Activated T-helper 2 cell treated with anti-CD3 and anti-CD28 coated beads, Interferon-gamma antibody, Interleukin-2, Interleukin-4, amounts not matched to agents 10 μg/mL and 5 μg/mL and 100 μg/mL, durations not matched to agents 14 hours and 24 hours and 36 hours (primary cell): Measurements from ENCODE around the gene CNOT8. TPM values are rescaled to one million over a fixed set of nuclear protein-coding genes. Genes with fewer than 3 reads are reported as not detected.
"Not testable (repeated sequence)": the region's sequence is repeated elsewhere in the genome, so short reads cannot be mapped to it uniquely, and the experiment has no call there.

Experiments
- DNase-seq: peaks from one replicate; pipeline ENCODE4 v3.0.0; 2021; ENCODE audit warnings: low spot score
- H3K27ac Mint-ChIP-seq: one replicate; pipeline ENCODE4 v1.8.0; 2021; ENCODE audit warnings: mixed read lengths
- H3K27me3 Mint-ChIP-seq: one replicate; pipeline ENCODE4 v1.8.0; 2021; ENCODE audit warnings: low read depth, mixed read lengths
- H3K36me3 Mint-ChIP-seq: one replicate; pipeline ENCODE4 v1.8.0; 2021; ENCODE audit warnings: low read depth, mixed read lengths
- H3K4me1 Mint-ChIP-seq: one replicate; pipeline ENCODE4 v1.8.0; 2021; ENCODE audit warnings: low read depth, mixed read lengths
- H3K4me3 Mint-ChIP-seq: one replicate; pipeline ENCODE4 v1.8.0; 2021; ENCODE audit warnings: low read depth, mild to moderate bottlenecking, moderate library complexity, mixed read lengths
- H3K9me3 Mint-ChIP-seq: one replicate; pipeline ENCODE4 v1.8.0; 2021; ENCODE audit warnings: mixed read lengths
- intact Hi-C: fragments of 100-400 bp; cut with micrococcal nuclease; formaldehyde crosslinking; loops from one replicate; pipeline ENCODE4 v1.15.1; 2023
- total RNA-seq: library from RNA; stranded (reverse); gene quantifications from 2 replicates; pipeline ENCODE4 v1.2.3, GENCODE V29; 2022

The CNOT8 gene
- total RNA-seq, 1 donor from 2014 or later: 60.2 TPM

DNA sequence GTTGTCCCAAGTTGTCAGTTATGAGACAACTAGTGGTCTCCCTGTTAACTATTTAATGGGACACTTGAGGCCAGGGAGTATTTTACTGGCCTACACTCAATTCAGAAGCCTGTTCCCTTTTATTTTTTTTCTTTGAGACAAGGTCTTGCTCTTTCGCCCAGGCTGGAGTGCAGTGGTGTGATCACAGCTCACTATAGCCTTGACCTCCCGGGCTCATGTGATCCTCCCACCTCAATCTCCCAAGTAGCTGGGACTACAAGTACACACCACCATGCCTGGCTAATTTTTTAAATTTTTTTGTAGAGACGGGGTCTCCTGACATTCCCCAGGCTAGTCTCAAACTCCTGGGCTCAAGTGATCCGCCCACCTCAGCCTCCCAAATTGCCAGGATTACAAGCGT lies 35.5 kb upstream of the CNOT8 start:
- intact Hi-C loops, H3K27ac Mint-ChIP-seq, H3K4me3 Mint-ChIP-seq, H3K9me3 Mint-ChIP-seq, DNase-seq, H3K27me3 Mint-ChIP-seq, H3K4me1 Mint-ChIP-seq: not testable (repeated sequence)
- peaks cover 28% of the 10 kb centered on the region for H3K36me3 Mint-ChIP-seq

DNA sequence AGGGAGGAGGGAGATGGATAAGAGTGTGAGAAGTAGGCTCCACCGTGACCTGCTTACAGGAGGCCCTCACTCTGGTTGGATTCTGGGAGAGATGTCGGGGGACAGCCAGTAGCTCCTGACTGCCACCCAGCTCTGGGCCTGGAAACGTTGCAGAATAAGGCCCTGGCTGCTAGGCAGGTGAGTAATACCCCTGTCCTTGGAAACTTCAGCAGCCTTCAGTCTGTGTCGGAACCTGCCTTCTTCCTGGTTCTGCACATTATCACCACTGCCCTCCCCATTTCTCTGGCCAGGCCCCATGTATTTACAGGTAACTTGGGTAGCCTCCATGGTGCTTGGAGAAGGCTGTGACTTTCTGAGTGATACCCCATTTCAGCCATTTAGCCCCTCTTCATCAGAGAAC lies 34.8 kb upstream of the CNOT8 start:
- no peaks in the 10 kb centered on the region for H3K27me3 Mint-ChIP-seq
- H3K36me3 Mint-ChIP-seq: peaks cover 29% of the 10 kb centered on the region
- H3K4me1 Mint-ChIP-seq: peaks cover 12% of the 10 kb centered on the region
- no peak overlapping the region for H3K4me3 Mint-ChIP-seq
- DNase-seq: no peak
- no peak overlapping the region for H3K27ac Mint-ChIP-seq
- intact Hi-C loops: no loop called here
- no peaks in the 10 kb centered on the region for H3K9me3 Mint-ChIP-seq

- H3K9me3 Mint-ChIP-seq: no peaks in the 10 kb centered on the region
- intact Hi-C loops: no loop called here
- DNase-seq: no peak
- H3K27me3 Mint-ChIP-seq: no peaks in the 10 kb centered on the region
- peaks cover 26% of the 10 kb centered on the region for H3K36me3 Mint-ChIP-seq
- H3K27ac Mint-ChIP-seq: no peak overlapping the region
- peaks cover 10% of the 10 kb centered on the region for H3K4me1 Mint-ChIP-seq
- no peak overlapping the region for H3K4me3 Mint-ChIP-seq
Measured at GRCh38 chr5:154824070-154824469, 34.4 kb upstream of the CNOT8 start.

DNA sequence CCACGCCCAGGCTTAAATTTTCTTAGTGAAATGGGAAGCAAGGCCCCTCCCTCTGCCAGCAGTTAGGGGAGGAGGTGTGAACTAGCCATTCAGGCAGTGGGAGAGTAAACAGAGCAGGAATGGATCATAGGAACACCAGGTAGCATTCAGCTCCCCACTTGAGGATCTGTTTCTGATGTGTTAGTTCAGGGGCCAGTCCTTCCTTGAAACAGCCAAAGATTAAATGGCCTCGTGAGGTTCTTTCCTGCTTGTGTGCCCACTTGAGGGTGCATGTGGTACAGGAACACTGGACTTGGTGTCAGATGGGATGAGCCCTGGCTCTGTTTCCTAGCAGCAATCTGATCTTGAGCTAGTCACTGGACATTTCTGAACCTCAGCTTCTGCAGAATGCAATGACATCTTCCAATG lies 29.2 kb upstream of the CNOT8 start:
- Mint-ChIP-seq H3K27ac (peak overlapping the region; percentile 61), H3K9me3 (no peaks in the 10 kb centered on the region), H3K4me1 (peaks cover 25% of the 10 kb centered on the region), H3K36me3 (peaks cover 25% of the 10 kb centered on the region), H3K4me3 (no peak overlapping the region), H3K27me3 (no peaks in the 10 kb centered on the region)
- intact Hi-C loops: no loop called here
- DNase-seq: no peak

GRCh38 chr5:154829589-154830218 lies 28.7 kb upstream of the CNOT8 start:
- peak overlapping the region; percentile 61 for H3K27ac Mint-ChIP-seq
- no peak overlapping the region for H3K4me3 Mint-ChIP-seq
- peaks cover 25% of the 10 kb centered on the region for H3K4me1 Mint-ChIP-seq
- H3K9me3 Mint-ChIP-seq: no peaks in the 10 kb centered on the region
- peak; percentile 14 for DNase-seq
- H3K36me3 Mint-ChIP-seq: peaks cover 25% of the 10 kb centered on the region
- intact Hi-C loops: no loop called here
- H3K27me3 Mint-ChIP-seq: no peaks in the 10 kb centered on the region

DNA sequence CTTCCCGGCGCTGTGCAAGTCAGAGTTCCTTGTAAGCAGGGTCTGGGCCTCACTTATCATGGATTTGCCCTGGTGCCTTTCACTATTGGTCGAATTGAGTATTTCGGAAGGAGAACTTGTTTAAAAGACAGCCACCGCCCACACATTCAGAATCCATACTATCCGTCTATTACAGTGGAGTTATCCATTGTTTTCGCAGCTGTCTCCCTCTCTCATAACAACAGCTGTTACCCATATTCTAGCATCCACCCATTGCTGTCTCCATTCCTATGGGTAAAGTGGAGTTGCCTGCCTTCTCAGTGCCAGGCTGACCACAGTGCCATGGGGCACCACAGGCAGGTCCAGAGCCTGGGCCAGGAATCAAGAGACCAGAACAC lies 28.2 kb upstream of the CNOT8 start:
- DNase-seq: no peak
- intact Hi-C loops: no loop called here

DNA sequence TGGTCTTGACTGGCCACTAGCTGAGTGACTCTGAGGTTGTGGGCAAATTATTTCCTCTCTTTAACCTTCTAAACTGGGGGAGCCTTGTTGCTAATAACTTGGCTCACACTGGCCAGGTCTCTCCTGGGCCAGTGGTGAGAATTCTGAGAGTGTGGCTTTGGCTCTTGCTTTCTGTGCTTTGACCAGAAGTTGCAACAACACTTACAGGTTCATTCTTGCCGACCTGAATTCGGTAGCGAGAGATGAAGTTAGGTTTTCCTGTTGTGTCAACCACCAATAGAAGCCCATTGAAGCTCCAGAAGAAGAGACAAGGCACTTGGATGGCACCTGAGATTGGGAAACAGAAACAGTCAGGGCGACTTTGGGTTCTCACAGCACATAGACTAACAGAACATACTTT lies 27.8 kb upstream of the CNOT8 start:
- Mint-ChIP-seq H3K36me3 (peaks cover 24% of the 10 kb centered on the region), H3K27ac (peak overlapping the region; percentile 61), H3K9me3 (no peaks in the 10 kb centered on the region), H3K4me1 (peaks cover 25% of the 10 kb centered on the region), H3K27me3 (no peaks in the 10 kb centered on the region), H3K4me3 (no peak overlapping the region)
- intact Hi-C loops: no loop called here
- DNase-seq: no peak

More for the DNA sequence above, 28.2 kb upstream of the CNOT8 start:
- H3K36me3 Mint-ChIP-seq: peaks cover 25% of the 10 kb centered on the region
- peak overlapping the region; percentile 61 for H3K27ac Mint-ChIP-seq
- H3K9me3 Mint-ChIP-seq: no peaks in the 10 kb centered on the region
- H3K4me1 Mint-ChIP-seq: peaks cover 25% of the 10 kb centered on the region
- no peaks in the 10 kb centered on the region for H3K27me3 Mint-ChIP-seq
- H3K4me3 Mint-ChIP-seq: no peak overlapping the region

DNA sequence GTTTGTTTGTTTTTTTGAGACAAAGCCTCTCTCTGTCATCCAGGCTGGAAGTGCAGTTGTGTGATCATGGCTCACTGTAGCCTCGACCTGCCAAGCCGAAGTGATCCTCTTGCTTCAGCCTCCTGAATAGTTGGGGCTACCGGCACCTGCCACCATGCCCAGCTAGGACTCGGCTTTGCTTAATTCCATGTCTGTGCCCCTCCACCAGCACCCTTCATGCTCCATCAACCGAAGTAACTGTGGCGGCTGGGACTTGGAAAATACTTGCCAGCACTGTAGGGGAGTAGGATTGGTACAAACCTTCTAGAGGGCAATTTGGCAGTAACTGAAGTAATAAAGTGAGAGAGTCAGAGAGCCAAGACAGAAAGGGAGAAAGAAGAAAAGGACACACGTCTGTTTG lies 27.0 kb upstream of the CNOT8 start:
- peaks cover 23% of the 10 kb centered on the region for H3K4me1 Mint-ChIP-seq
- H3K27ac Mint-ChIP-seq: no peak overlapping the region
- intact Hi-C loops: no loop called here
- DNase-seq: no peak
- no peak overlapping the region for H3K4me3 Mint-ChIP-seq
- H3K9me3 Mint-ChIP-seq: no peaks in the 10 kb centered on the region
- no peaks in the 10 kb centered on the region for H3K27me3 Mint-ChIP-seq
- H3K36me3 Mint-ChIP-seq: peaks cover 19% of the 10 kb centered on the region

- H3K4me3 Mint-ChIP-seq, H3K27me3 Mint-ChIP-seq, H3K9me3 Mint-ChIP-seq, H3K27ac Mint-ChIP-seq, DNase-seq, intact Hi-C loops: not testable (repeated sequence)
- H3K4me1 Mint-ChIP-seq: peaks cover 23% of the 10 kb centered on the region
- peaks cover 19% of the 10 kb centered on the region for H3K36me3 Mint-ChIP-seq
Measured at GRCh38 chr5:154832804-154833203, 25.6 kb upstream of the CNOT8 start.

- DNase-seq: no peak
- H3K4me1 Mint-ChIP-seq: peaks cover 17% of the 10 kb centered on the region
- intact Hi-C loops: no loop called here
Measured at GRCh38 chr5:154834053-154834452, 24.4 kb upstream of the CNOT8 start.

GRCh38 chr5:154835701-154836052 lies 22.8 kb upstream of the CNOT8 start:
- H3K36me3 Mint-ChIP-seq, H3K4me3 Mint-ChIP-seq, H3K27ac Mint-ChIP-seq, DNase-seq, H3K27me3 Mint-ChIP-seq, H3K9me3 Mint-ChIP-seq, intact Hi-C loops, H3K4me1 Mint-ChIP-seq: not testable (repeated sequence)

More at GRCh38 chr5:154834053-154834452, 24.4 kb upstream of the CNOT8 start:
- Mint-ChIP-seq H3K27me3 (no peaks in the 10 kb centered on the region), H3K4me3 (no peak overlapping the region), H3K27ac (no peak overlapping the region), H3K36me3 (peaks cover 17% of the 10 kb centered on the region), H3K9me3 (no peaks in the 10 kb centered on the region)

GRCh38 chr5:154836225-154836624 lies 22.2 kb upstream of the CNOT8 start:
- Mint-ChIP-seq H3K27ac (no peak overlapping the region), H3K4me3 (no peak overlapping the region), H3K36me3 (peaks cover 8% of the 10 kb centered on the region), H3K27me3 (no peaks in the 10 kb centered on the region), H3K9me3 (no peaks in the 10 kb centered on the region), H3K4me1 (no peaks in the 10 kb centered on the region)
- DNase-seq: no peak
- intact Hi-C loops: no loop called here

DNA sequence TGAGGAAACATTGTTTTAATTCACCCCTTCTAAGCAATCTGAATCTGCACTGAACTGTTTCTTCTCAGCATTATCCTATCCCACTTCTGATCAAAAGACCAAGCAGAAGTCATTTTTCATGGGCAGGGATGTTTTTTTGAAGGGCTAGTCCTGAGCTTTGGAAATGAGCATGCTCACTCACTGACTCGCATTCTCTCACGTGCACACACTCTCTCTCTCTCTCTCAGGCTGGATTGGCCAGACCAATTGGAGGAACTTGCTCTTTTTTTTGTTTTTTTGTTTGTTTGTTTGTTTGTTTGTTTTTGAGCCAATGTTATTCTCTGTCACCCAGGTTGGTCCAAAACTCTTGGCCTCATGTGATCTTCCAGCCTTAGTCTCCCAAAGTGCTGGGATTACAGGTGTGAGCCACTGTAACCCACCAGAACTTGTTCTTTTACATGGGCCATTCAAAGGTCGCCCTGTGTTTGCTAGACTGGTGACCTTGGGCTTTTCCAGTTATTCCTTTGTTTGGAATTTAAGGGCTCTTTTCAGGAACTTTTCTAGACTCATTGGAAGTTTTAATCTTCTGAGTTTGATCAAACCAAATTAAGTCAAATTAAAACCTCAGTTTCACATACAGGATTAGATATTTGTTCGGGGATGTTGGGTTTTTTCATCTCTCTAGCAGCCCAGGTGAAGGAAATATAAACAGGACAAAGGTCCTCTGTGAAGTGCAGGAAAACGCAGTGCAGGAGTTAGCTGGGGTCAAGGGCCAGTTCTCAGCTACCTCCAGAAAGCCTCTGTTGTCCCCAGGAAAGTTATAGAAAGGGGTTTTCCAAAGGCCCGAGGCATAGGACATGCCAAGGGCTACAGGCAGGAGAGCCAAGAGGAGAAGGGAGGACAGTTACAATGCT lies 21.2 kb upstream of the CNOT8 start:
- no peak overlapping the region for H3K4me3 Mint-ChIP-seq
- no peak overlapping the region for H3K27ac Mint-ChIP-seq
- intact Hi-C loops: no loop called here
- no peaks in the 10 kb centered on the region for H3K27me3 Mint-ChIP-seq
- H3K4me1 Mint-ChIP-seq: no peaks in the 10 kb centered on the region
- H3K36me3 Mint-ChIP-seq: peaks cover 2% of the 10 kb centered on the region
- no peaks in the 10 kb centered on the region for H3K9me3 Mint-ChIP-seq
- no peak for DNase-seq
